ENCODE data around the gene ITGB5.

The ITGB5 gene

GRCh38 chr3:124896824-124897526 lies 9.8 kb upstream of the ITGB5 start:
- ATAC-seq (ENCODE audit: low read depth), result no peak

GRCh38 chr3:124895756-124896155 lies 8.6 kb upstream of the ITGB5 start:
- DNase-seq (ENCODE audit: low spot score), result no peak
- no peak for ATAC-seq (ENCODE audit: low read depth)
- Histone ChIP-seq H3K9me3 (ENCODE audit: severe bottlenecking) (no peaks in the 10 kb centered on the region), H3K27ac (ENCODE audit: poor library complexity, severe bottlenecking) (no peak overlapping the region), H3K4me1 (ENCODE audit: insufficient read depth, poor library complexity, severe bottlenecking) (peaks cover 8% of the 10 kb centered on the region), H3K27me3 (ENCODE audit: insufficient read depth, poor library complexity, severe bottlenecking) (no peaks in the 10 kb centered on the region), H3K4me3 (ENCODE audit: severe bottlenecking) (no peak overlapping the region), H3K36me3 (ENCODE audit: low read depth) (no peaks in the 10 kb centered on the region)
- TF ChIP-seq CTCF (IDR thresholded peaks at IDR 0.05; ENCODE audit: poor library complexity, severe bottlenecking), result no peak

More at GRCh38 chr3:124896824-124897526, 9.8 kb upstream of the ITGB5 start:
- no peak for TF ChIP-seq CTCF (IDR thresholded peaks at IDR 0.05; ENCODE audit: poor library complexity, severe bottlenecking)
- Histone ChIP-seq H3K4me3 (ENCODE audit: severe bottlenecking) (no peak overlapping the region), H3K27ac (ENCODE audit: poor library complexity, severe bottlenecking) (no peak overlapping the region), H3K4me1 (ENCODE audit: insufficient read depth, poor library complexity, severe bottlenecking) (peaks cover 5% of the 10 kb centered on the region), H3K27me3 (ENCODE audit: insufficient read depth, poor library complexity, severe bottlenecking) (no peaks in the 10 kb centered on the region), H3K9me3 (ENCODE audit: severe bottlenecking) (no peaks in the 10 kb centered on the region), H3K36me3 (ENCODE audit: low read depth) (no peaks in the 10 kb centered on the region)
- DNase-seq (ENCODE audit: low spot score), result no peak

GRCh38 chr3:124893526-124893925 lies 6.4 kb upstream of the ITGB5 start:
- Histone ChIP-seq H3K27ac (ENCODE audit: poor library complexity, severe bottlenecking) (no peak overlapping the region), H3K36me3 (ENCODE audit: low read depth) (no peaks in the 10 kb centered on the region), H3K4me3 (ENCODE audit: severe bottlenecking) (no peak overlapping the region), H3K9me3 (ENCODE audit: severe bottlenecking) (no peaks in the 10 kb centered on the region), H3K4me1 (ENCODE audit: insufficient read depth, poor library complexity, severe bottlenecking) (peaks cover 11% of the 10 kb centered on the region), H3K27me3 (ENCODE audit: insufficient read depth, poor library complexity, severe bottlenecking) (no peaks in the 10 kb centered on the region)
- TF ChIP-seq CTCF (IDR thresholded peaks at IDR 0.05; ENCODE audit: poor library complexity, severe bottlenecking), result no peak
- ATAC-seq (ENCODE audit: low read depth) (no peak; the same call in 2 of the 3 replicates), DNase-seq (ENCODE audit: low spot score) (no peak)

- DNase-seq (ENCODE audit: low spot score) (no peak), ATAC-seq (ENCODE audit: low read depth) (no peak)
- H3K4me3 ChIP-seq (ENCODE audit: severe bottlenecking), result no peak overlapping the region
- no peaks in the 10 kb centered on the region for H3K27me3 ChIP-seq (ENCODE audit: insufficient read depth, poor library complexity, severe bottlenecking)
- TF ChIP-seq CTCF (IDR thresholded peaks at IDR 0.05; ENCODE audit: poor library complexity, severe bottlenecking), result no peak
- H3K36me3 ChIP-seq (ENCODE audit: low read depth), result no peaks in the 10 kb centered on the region
- no peak overlapping the region for H3K27ac ChIP-seq (ENCODE audit: poor library complexity, severe bottlenecking)
- H3K4me1 ChIP-seq (ENCODE audit: insufficient read depth, poor library complexity, severe bottlenecking), result peaks cover 12% of the 10 kb centered on the region
- no peaks in the 10 kb centered on the region for H3K9me3 ChIP-seq (ENCODE audit: severe bottlenecking)
These were observed 3.5 kb upstream of the ITGB5 start for GRCh38 chr3:124890573-124891190.
